AG10803 (cell line): Measurements from ENCODE around the gene MAGI3.

Experiments
- DNase-seq: peaks from one replicate; pipeline ENCODE4 v3.0.0; 2010; ENCODE audit warnings: low read depth
- H3K4me3 ChIP-seq: 2 replicates; pipeline ENCODE4 v1.5.1; 2011; ENCODE audit warnings: mild to moderate bottlenecking, low read length, control low read depth
- CTCF ChIP-seq: conservative IDR thresholded peaks from 2 replicates; pipeline ENCODE4 v1.5.1; 2011; ENCODE audit warnings: mild to moderate bottlenecking, low read length, control low read depth, inconsistent platforms

MAGI3 gene

GRCh38 chr1:113665071-113665470, 274.8 kb downstream of the MAGI3 start:
- TF ChIP-seq CTCF, result no peak
- H3K4me3 ChIP-seq, result no peak overlapping the region
- DNase-seq, result no peak

- no peak overlapping the region for H3K4me3 ChIP-seq
- no peak for DNase-seq
- no peak for TF ChIP-seq CTCF
Observed at GRCh38 chr1:113666126-113666525, 275.8 kb downstream of the MAGI3 start.

- TF ChIP-seq CTCF, result no peak
- no peak for DNase-seq
- no peak overlapping the region for H3K4me3 ChIP-seq
Observed at GRCh38 chr1:113669988-113670387, 279.7 kb downstream of the MAGI3 start.

GRCh38 chr1:113670650-113671049, 280.3 kb downstream of the MAGI3 start:
- DNase-seq, result no peak
- H3K4me3 ChIP-seq, result no peak overlapping the region
- TF ChIP-seq CTCF, result no peak

- no peak for DNase-seq
- no peak for TF ChIP-seq CTCF
- H3K4me3 ChIP-seq, result no peak overlapping the region
Observed at GRCh38 chr1:113672491-113672890, 282.2 kb downstream of the MAGI3 start.

GRCh38 chr1:113674591-113674990, 284.3 kb downstream of the MAGI3 start:
- no peak overlapping the region for H3K4me3 ChIP-seq
- no peak for TF ChIP-seq CTCF
- DNase-seq, result no peak

GRCh38 chr1:113675302-113675701, 285.0 kb downstream of the MAGI3 start:
- TF ChIP-seq CTCF, result no peak
- no peak overlapping the region for H3K4me3 ChIP-seq
- DNase-seq, result peak; percentile 39
